ENCODE results near the gene CXXC5. TPM values are rescaled to one million over a fixed set of nuclear protein-coding genes. Genes with fewer than 3 reads are reported as not detected.
A peak's percentile ranks its signal among the peaks of the same experiment; 100 is the strongest.

The CXXC5 gene
- total RNA-seq, 1 experiment from 2014 or later: 92.3 TPM

DNA sequence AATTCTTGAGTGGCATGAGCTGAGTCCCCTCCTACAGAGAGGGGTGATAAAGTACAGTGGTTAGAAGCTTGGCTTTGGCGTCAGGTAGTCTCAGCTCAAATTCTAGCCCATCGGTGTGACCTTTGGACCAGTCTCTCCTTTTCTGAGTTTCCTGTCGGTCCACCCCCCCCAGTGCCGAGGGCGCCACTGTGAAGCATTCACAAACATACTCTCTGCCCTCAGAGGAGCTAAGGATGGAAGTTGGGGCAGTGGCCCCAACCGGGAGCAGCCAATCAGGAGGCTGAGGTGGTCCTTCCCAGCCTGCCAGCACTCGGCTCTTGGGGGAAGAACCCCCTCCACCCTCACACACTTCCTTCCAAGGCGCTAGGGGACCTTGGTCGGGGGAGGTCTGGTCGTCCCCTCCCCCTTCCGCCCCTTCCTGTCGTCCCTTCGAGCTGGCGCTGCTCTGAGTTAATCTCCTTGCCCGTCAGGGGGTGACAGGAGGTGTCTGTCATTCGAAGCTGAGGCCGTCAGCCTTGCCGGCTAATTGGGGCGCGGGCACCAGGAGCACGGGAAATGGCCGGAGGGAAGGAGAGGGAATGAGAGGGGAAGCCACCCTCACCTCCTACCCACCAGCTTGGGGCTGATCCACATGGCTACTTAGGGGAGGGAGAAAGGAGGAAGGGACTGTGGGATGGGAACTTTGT is 53.0 kb downstream of the CXXC5 start:
- H3K27me3 Mint-ChIP-seq (ENCODE audit: insufficient read depth, unreplicated experiment): no peaks in the 10 kb centered on the region
- BruUV-seq (replicated peaks): no TSS peak

GRCh38 chr5:139702548-139702947 is 54.4 kb downstream of the CXXC5 start:
- Mint-ChIP-seq H3K4me3 (ENCODE audit: unreplicated experiment) (peak overlapping the region; percentile 75), H3K27me3 (ENCODE audit: insufficient read depth, unreplicated experiment) (no peaks in the 10 kb centered on the region), H3K36me3 (ENCODE audit: insufficient read depth, unreplicated experiment) (peaks cover 33% of the 10 kb centered on the region), H3K4me1 (ENCODE audit: low read depth, unreplicated experiment) (peaks cover 34% of the 10 kb centered on the region), H3K9me3 (ENCODE audit: unreplicated experiment) (no peaks in the 10 kb centered on the region), H3K27ac (ENCODE audit: unreplicated experiment) (peak overlapping the region; percentile 96)
- no peak for TF ChIP-seq CTCF (IDR thresholded peaks at IDR 0.05; ENCODE audit: insufficient read depth in 1 of 2, low read depth in 1 of 2, low read length in 1 of 2, severe bottlenecking in 1 of 2, unreplicated experiment in 1 of 2)
- Histone ChIP-seq H3K4me1 (peaks cover 66% of the 10 kb centered on the region), H3K4me3 (ENCODE audit: low read depth, low read length) (no peak overlapping the region), H3K27me3 (replicated peaks; ENCODE audit: control insufficient read depth, insufficient read depth, low read length) (no peaks in the 10 kb centered on the region), H3K36me3 (ENCODE audit: control insufficient read depth, insufficient read depth, low read length) (no peaks in the 10 kb centered on the region), H3K9me3 (no peaks in the 10 kb centered on the region)
- POLR2A ChIA-PET: no interaction called here
- intact Hi-C loops (cut with micrococcal nuclease; ENCODE audit: unreplicated experiment): loop anchor here (5.0 kb wide), 1 partner anchor 140 kb away; the partner anchor contains the start of gene UBE2D2
- no TSS peak for BruUV-seq (replicated peaks)
- DNase-seq: no peak
- CTCF ChIA-PET: interaction anchor here (0.9 to 3.2 kb wide), 3 partner anchors 8 to 63 kb away, joined by 3 to 37 read pairs (median 24); no protein-coding TSS in a partner anchor

More for the DNA sequence above, 53.0 kb downstream of the CXXC5 start:
- Histone ChIP-seq H3K9me3 (no peaks in the 10 kb centered on the region), H3K36me3 (ENCODE audit: control insufficient read depth, insufficient read depth, low read length) (no peaks in the 10 kb centered on the region), H3K27me3 (replicated peaks; ENCODE audit: control insufficient read depth, insufficient read depth, low read length) (no peaks in the 10 kb centered on the region), H3K4me1 (peaks cover 61% of the 10 kb centered on the region), H3K4me3 (ENCODE audit: low read depth, low read length) (peak overlapping the region; percentile 25)
- peak overlapping the region; percentile 96 for H3K27ac Mint-ChIP-seq (ENCODE audit: unreplicated experiment)
- DNase-seq: peak; percentile 93 to 98
- H3K4me1 Mint-ChIP-seq (ENCODE audit: low read depth, unreplicated experiment): peaks cover 32% of the 10 kb centered on the region
- POLR2A ChIA-PET: interaction anchor here (0.6 to 1.7 kb wide), 8 partner anchors 9 to 1522 kb away, joined by 3 to 57 read pairs (median 4); partner anchors contain the start of genes CXXC5 and KIF20A
- peaks cover 36% of the 10 kb centered on the region for H3K36me3 Mint-ChIP-seq (ENCODE audit: insufficient read depth, unreplicated experiment)
- H3K4me3 Mint-ChIP-seq (ENCODE audit: unreplicated experiment): peak overlapping the region; percentile 75
- TF ChIP-seq CTCF (IDR thresholded peaks at IDR 0.05; ENCODE audit: insufficient read depth in 1 of 2, low read depth in 1 of 2, low read length in 1 of 2, severe bottlenecking in 1 of 2, unreplicated experiment in 1 of 2): no peak
- CTCF ChIA-PET: interaction anchor here (0.6 to 3.2 kb wide), 10 partner anchors 10 to 146 kb away, joined by 3 to 37 read pairs (median 7); partner anchors contain the start of gene CXXC5
- H3K9me3 Mint-ChIP-seq (ENCODE audit: unreplicated experiment): no peaks in the 10 kb centered on the region
- intact Hi-C loops (cut with micrococcal nuclease; ENCODE audit: unreplicated experiment): loop anchor here (1.0 to 5.0 kb wide), 4 partner anchors 9 to 139 kb away; partner anchors contain the start of gene UBE2D2

GRCh38 chr5:139704748-139705147 is 56.6 kb downstream of the CXXC5 start:
- intact Hi-C loops (cut with micrococcal nuclease; ENCODE audit: unreplicated experiment): loop anchor here (5.0 kb wide), 1 partner anchor 142 kb away; the partner anchor contains the start of gene UBE2D2
- Histone ChIP-seq H3K27me3 (replicated peaks; ENCODE audit: control insufficient read depth, insufficient read depth, low read length) (no peaks in the 10 kb centered on the region), H3K4me3 (ENCODE audit: low read depth, low read length) (no peak overlapping the region), H3K4me1 (peaks cover 61% of the 10 kb centered on the region), H3K9me3 (no peaks in the 10 kb centered on the region), H3K36me3 (ENCODE audit: control insufficient read depth, insufficient read depth, low read length) (no peaks in the 10 kb centered on the region)
- Mint-ChIP-seq H3K27me3 (ENCODE audit: insufficient read depth, unreplicated experiment) (no peaks in the 10 kb centered on the region), H3K36me3 (ENCODE audit: insufficient read depth, unreplicated experiment) (peaks cover 29% of the 10 kb centered on the region), H3K4me3 (ENCODE audit: unreplicated experiment) (no peak overlapping the region), H3K4me1 (ENCODE audit: low read depth, unreplicated experiment) (peaks cover 41% of the 10 kb centered on the region), H3K27ac (ENCODE audit: unreplicated experiment) (no peak overlapping the region), H3K9me3 (ENCODE audit: unreplicated experiment) (no peaks in the 10 kb centered on the region)
- CTCF ChIA-PET: interaction anchor here (0.6 kb wide), 1 partner anchor 41 kb away, joined by 3 read pairs; no protein-coding TSS in a partner anchor
- no peak for DNase-seq
- BruUV-seq (replicated peaks): no TSS peak
- no peak for TF ChIP-seq CTCF (IDR thresholded peaks at IDR 0.05; ENCODE audit: insufficient read depth in 1 of 2, low read depth in 1 of 2, low read length in 1 of 2, severe bottlenecking in 1 of 2, unreplicated experiment in 1 of 2)
- POLR2A ChIA-PET: no interaction called here

All from Caco-2 (cell line).